EL (cell line): ENCODE measurements around the gene ACE.

Experiments used
- DNase-seq: peaks from one replicate; pipeline ENCODE4 v3.0.0-alpha.2; 2016

The ACE gene

DNA sequence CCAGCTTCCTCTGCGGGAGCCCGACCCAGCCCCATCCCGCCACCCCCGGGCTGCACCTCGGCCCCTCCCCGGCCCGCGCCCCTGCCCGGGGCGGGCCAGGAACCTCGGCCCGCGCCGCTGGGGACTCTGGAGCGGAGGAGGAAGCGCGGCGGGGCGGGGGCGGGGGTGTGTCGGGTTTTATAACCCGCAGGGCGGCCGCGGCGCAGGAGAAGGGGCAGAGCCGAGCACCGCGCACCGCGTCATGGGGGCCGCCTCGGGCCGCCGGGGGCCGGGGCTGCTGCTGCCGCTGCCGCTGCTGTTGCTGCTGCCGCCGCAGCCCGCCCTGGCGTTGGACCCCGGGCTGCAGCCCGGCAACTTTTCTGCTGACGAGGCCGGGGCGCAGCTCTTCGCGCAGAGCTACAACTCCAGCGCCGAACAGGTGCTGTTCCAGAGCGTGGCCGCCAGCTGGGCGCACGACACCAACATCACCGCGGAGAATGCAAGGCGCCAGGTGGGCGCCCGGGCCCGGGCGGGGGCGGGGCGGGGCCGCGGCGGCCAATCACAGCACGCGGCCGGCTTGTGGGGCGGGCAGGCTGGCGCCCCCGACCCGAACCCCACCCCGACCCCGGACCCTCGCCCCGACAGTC, at the start of gene ACE:
TSS of gene ACE (plus strand) at position 208 of the 626 bp plus-strand sequence. CDS start at position 242, 34 bp downstream.
- peak; percentile 32 for DNase-seq

DNA sequence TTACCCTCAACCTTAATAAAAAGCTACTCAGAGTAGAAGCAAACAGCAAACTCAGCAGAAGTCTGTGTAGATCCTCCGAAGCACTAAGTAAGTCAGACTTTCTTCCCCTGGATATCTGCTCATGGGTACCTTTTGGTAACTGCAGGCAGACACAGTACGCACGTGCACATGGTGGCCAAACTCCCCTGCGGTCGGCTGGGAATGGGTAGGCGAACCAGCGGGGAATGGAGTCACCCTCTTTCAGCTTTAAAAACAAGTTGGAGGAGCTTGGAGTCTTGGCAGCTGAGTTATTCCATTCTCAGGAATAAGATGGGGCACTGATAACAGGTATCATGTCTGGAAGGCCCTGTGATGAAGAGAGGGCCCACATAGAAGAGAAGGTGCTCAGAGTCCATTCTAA, 47.1 kb upstream of the ACE start:
- no peak for DNase-seq

DNA sequence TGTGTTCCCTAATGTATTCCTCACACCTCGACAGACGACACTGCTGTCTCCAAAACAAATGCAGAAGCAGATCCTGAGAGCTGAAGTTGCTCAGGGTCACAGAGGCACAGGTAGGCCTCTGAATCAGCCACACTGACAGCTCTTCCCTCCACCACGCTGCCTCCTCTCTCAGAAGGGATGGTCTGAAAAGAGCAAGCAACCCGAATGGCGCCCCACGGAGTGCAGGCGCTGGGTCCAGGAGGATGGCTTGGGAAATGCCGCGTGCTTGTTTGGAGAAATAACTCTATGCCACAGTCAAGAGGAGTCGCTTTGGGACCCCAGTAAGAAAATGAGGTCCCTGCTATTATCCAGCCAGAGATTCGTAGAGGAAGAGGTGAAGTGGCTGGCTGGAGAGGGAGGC, 46.6 kb upstream of the ACE start:
- DNase-seq = no peak

DNA sequence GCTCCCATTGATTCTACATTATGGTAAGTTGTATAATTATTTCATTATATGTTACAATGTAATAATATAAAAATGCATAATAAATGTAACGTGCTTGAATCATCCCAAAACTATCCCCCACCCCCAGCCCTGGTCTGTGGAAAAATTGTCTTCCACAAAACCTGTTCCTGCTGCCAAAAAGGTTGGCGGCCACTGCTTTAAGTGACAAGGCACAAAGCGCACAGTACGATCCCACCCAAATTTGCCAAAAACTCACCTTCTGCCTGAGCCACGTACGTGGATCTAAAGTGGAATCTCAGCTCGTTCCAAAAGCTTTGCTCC, 45.3 kb upstream of the ACE start:
- DNase-seq = no peak

DNA sequence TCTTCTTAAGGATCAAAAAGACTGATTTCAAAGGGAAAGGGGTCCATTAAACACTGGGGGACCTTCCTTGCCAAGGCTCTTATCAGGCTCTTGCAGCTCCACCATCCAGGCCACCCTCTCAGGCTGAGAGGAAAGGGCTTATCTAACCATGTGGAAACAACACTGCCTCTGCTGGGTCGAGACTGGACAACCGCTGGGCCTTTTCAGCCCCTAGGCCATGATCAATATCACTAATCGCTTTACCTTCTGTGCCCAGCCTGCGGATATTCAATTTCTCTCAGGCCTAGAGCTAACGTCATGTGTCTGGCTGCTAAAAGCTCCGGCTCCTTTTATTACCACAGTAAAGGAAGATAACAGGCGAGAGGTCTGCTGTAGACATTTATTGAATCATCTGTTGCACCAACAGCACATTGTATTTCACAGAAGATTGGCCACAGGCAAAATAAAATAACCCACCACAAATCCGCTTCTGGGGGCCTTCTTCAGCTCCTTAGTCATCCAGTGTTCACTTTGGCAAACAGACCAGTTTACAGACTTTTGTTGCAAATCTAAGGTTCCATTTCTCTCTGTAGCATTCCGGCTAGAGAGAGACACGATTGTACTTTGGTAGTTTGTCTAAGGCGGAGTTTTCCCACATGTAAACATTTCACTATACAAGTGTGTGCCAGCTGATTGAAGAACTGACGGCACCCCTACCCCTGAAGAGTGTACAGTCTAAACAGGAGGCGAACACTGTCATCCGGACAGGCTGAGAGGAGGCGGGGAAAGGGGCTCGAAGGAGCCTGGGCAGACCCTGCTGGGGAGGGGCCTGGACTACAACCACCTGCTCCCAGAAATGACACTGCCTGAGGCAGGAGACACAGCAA, 44.7 kb upstream of the ACE start:
- peak; percentile 62 for DNase-seq

DNA sequence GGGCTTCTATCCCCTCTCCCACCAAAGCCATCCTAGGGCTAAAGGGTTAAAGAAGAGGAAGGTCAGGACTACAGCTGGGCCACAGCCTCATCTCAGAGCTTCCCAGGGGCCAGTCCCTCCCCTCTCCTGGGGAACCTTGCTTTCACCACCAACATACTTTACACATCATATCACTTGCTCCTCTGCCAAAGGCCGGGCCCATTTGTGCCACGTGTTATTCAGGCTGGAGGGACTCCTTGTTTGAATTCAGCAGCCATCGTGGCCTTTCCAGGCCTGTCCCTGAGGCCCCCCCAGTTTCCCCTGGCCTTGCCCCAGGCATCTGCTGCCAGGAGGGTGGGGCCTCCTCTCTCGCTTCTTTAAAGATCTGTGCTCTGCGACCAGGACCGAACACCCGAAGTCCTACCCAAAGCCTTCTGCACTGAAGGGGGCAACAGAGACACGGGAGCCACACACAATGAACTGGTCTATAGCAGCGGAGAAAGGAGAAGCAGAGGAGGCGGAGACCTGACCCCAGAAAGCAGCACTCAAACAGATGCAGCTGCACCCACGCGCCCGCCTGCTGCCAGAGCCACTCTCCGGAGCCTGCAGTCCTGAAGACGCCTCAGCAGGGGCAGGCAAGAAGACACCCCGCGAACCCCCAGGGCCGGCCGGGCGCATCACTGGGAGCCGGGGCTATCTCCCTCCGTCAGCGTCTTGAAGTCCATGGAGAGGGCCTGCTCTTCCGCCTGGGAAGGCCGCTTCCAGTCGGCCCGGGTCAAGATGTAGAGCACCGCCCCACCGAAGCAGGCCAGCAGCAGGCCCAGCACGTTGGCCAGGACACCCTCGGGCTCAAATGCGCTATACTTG, 42.9 kb upstream of the ACE start:
- DNase-seq = peak; percentile 98

DNA sequence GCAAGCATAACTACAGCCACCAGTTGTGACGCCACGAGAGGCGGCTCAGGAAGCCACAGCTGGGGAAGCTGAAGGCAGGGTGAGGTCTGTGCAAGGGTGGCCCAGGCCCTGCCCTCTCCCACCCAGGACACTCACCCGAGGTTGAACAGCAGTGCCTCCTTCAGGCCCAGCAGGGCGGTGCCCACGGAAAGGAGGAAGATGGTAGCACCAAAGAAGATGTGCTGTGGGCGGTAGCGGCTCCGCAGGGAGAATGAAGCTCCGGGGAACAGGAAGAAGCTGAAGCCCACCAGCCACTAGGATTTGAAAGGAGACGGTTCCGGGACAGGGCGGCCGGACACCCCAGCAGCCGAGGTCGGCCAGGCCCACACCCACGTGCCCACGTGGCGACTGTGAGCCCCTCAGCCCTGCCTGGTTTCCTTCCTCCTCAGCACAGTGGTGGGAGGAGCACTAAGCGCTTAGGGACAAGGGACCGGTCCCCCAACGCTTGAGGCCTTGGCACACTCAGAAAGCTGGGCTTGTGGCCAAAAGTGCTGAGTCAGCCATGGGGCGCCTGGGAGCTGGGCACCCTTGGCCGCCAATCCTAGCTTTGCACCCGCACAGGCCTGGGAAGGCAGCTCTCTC, 41.8 kb upstream of the ACE start:
- peak; percentile 73 for DNase-seq

DNA sequence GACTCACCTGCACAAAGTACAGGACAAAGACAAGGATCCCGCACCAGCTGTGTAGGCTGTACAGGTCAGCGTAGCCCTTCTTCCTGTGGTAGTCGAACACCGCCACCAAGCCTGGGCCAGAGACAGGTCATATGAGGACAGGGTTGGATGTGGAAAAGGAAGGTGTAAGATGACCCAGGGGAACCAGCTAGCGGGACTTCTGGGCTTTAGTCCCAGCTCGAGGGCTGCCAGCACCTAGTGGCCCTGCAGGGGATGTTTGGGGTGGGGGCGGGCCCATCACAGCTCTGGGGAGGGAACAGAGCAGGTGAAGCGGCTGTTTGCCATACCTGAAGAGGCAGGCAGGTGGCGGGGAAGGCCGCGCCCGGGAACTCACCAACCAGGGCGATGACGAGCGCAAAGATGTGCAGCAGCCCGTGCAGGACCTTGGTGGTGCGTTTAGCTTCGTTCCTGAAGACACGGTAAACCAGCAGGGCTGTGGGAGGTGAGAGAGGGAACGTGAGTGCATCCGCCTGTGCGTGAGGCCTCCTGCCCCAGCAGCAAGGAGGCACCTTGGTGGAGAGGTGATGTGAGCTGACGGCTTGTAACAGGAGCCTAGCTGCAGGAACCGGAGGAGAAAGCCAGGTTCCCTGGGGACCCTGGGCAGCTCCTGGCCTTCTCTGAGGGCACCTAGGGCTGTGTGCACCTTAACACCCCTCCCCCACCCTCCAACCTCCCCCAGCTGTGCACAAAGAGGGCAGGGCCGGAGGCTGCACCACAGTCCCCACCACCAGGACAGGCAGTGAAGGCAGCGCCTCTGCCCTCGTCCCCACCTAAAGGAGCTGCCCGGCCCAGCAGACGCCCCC, 41.0 kb upstream of the ACE start:
- DNase-seq = no peak

DNA sequence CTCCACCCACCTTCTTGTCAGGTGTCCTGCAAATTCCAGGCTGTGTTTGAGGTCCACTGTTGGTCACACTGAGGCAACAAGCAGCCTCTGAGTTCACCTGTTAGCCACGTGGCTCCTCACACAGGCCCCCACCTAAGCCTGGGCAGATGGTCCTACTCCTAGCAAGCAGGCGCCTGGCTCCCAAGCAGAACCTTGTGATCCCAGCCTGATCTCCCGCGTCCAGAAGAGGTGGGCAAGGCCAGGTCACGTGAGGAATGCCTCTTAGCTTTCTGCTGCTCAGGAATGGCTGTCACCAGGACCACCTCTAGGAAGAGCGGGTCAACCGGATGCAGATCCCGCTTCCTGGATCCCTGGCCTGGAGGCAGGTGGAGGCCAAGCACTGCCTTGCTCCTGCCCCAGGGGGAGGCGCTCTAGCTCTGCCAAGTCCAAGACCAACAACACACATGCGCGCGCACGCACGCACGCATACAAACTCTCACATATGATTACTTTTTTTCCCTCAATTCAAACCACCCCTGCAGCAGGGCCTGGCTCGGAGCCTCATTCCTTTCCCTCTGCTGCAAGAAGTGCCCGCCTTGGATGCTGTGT, 40.2 kb upstream of the ACE start:
- no peak for DNase-seq

DNA sequence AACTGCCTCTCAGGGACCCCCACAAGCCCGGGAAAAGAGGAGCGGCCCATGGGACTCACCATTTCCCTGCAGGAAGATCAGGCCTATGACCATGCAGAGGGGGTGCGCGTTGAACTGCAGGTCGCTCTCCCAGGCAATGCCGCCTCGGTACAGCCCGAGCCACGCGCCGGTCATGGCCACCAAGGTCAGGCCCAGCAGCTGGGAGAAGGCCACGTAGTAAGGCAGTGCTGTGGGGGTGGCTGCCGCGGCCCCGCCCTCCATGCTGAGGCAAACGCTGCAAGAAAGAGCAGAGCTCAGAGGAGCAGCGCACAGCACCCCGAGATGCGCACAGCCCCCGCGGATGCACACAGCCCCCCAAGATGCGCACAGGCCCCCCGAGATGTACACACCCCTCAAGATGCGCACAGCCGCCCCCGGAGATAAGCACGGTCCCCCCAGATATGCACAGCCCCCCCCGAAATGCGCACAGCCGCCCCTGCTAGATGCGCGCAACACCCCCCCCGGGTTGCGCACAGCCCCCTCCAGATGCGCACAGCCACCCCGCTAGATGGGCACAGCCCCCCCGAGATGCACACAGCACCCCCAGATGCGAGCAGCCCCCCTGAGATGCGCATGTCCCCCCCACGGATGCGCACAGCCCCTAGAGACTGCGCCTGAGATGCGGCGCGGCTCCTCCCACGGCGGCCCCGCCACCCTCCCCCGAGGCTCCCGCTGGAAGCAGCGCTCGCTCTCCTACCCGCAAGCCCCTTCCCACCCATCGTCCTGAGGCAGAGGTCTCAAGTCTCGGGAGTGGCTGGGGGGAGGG, 39.4 kb upstream of the ACE start:
- no peak for DNase-seq

DNA sequence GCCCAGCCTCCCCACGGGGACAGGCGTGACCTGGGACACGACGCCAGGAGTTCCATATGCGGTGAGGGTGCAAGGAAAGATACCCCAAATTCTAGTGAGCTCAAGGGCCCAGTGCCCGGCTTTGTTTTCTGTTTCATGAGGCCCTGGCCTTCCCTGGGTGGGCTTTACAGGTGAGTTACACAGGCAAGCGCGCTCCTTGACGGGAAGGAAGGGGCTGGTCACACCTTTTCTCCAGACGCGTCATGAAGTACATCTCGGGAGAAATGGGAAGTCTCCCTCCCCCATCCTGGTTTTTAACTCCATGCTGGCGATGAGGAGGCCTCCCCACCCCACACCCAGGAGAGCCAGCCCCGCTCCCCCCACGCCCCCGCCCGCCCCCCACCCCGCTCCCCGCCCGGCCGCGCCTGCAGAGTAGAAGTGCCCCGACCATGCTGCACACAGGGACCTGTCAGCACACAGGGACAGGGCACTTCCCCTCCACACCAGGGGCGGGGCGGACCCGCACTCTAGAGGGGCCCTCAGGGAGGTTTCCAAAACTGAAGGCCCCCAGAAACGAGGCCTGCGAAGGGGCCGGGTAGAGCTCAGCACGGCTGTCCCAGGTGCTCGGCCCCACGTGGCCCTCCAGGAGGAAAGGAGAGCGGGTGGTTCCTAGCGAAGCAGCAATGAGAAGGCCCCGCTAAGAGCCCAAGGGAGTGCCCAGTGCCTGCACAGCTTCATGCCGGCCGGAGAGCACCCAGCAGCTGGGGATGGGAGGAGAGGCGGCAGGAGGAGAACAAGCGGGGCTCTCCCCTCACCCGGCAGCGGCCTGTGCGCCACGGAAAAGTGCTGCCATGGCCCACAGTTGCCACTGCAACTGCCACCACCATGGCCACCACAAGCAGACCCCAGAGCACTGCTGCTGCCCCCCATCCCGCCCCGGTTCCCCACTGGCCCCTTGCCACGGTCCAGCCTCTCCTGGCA, 38.5 kb upstream of the ACE start:
- no peak for DNase-seq

DNA sequence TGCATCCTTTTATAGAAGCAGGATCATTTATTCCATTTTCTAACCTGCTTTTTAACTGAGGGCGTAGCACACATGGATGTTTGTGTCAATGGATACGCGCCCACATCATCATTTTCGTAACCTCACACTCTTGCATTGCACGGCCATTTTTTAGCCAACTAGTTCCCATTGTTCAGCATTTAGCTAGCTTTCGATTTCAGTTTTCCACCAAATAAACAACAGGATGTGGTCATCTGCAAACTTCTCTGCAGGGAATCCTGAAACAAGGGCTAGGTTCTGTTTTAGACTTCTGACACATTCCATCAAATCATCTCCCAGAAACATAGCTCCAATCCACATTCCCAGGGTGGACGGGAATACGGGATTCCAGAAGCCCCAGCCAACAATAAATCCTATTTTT, 37.2 kb upstream of the ACE start:
- DNase-seq = peak; percentile 60

DNA sequence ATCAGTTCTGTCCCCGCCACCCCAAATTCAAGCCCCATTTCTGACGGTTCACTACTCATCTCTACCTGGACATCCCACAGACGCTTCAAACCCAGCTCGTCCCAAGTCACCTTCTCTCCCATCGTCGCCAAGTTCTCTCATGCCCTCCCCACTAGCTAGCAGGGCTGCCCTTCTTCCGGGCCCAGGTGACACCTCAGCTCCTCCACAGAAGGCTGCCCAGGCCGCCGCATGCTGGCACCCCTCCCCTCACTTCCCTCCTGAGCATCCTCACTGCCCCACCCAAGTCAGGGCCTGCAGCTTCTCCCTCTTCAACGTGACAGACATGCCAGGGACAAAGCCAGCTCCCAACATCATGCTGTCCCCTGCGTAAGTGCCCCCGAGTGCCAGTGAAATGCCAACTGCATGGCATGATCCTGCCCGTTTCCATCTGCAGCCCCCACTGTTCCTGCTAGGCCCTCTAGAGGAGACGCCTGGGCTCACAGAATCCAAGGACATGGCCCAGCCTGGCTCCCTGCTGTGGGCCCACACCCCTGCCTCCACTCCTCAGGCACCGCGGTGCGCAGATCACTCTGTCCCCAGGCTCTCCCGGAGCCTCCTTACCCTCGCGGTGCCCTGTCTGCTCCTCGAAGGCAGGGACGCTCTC, 36.6 kb upstream of the ACE start:
- no peak for DNase-seq

DNA sequence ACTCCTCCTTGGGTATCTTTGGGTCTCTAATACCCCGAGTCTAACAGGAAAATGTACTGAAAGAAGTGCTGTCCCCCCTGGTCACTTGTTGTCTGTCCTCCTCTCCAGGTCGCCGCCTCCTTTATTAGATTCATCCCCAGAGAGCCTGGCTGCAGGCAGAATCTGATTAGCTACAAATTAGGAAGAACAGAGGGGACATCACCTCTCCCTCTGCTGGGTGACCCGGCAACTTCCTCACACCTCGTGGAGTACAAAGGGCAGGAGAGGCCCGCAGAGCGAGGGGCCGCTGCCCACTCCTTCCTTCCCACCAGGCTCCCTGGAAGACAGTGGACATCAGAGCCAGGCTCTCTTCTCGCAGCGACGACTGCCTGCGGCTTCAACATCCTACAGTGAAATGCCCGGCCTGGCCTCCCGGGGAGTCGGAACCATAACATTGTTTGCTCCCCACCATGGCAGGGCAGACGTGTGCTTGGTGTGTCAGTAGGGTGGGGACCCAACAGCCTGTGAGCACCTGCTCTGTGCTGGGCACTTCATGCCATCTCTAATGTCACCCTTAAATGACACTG, 36.0 kb upstream of the ACE start:
- no peak for DNase-seq

DNA sequence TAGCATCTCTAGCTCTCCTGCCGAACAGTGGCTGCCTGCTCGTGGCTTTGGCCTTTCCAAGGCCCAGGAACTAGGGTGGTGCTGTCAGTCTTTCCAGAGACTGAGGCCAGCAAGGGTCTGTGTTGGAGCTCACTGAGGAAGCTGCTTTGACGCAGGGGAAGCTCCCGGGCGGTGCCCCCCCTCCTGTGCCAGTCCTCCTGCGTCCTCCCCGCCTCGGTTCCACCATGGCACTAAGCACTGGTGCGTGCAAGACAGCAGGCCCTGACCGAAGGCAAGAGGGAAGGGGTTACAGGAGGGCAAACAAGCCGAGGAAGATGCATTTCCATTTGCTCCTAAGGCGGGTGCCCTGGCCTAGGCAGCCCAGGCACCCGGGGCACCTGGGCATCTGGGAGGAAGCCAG, 35.2 kb upstream of the ACE start:
- no peak for DNase-seq

DNA sequence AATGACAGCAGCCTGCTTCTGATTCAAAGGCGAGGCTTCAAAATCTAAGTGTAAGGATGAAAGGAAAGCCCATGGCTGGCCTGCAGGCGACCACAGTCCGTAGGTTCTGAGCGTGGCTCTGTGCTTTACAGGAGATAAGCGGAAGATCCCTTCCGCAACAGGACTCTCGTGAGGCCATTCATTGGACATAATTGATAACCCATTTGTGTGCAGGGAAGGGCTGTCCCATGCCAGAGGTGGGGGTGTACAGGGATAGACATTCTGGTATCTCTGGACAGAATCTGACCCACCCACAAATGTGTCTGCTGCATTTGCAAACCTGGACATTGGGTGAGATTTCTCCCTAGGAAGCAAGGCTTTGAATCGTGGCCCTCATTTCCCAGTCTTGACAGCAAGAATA, 34.8 kb upstream of the ACE start:
- no peak for DNase-seq

DNA sequence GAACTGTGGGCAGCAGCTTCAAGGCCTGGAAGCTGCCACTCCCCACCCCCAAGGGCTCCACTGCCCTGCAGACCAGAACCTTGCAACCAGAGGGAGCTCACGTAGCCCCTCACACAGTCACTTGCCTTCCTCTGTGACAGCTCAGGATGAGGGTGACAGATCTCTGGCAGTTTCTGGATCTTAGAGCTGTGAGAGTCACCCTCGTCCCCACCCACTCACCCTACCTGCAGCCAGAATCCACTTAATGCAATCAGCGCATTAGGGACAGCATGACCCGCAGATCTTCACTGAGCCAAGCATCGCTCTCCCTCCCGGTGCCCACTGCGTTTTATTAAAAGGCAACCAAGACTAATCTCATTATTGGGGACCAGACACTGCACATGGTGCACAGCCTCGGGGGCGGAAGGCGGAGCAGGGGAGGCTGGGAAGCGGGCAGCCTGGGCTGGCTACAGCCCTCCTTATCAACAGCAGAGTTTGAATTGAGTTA, 34.3 kb upstream of the ACE start:
- no peak for DNase-seq

DNA sequence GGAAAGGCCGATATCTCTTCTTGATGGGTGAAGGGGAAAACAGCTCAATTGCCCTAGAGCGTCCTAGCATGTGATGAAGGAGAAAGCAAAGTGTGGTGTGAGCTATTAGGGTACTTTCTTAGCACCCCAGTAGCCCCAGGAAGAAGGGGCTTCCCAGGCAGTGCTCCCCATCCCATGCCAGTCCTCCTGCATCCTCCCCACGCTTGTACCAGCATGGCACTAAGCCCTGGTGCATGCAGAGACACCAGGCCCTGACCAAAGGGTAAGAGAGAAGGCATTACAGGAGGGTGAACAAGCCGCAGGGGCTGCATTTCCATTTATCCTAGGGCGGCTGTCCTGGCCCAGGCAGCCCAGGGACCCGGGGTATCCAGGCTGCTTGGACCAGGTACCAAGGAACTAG, 33.8 kb upstream of the ACE start:
- no peak for DNase-seq

DNA sequence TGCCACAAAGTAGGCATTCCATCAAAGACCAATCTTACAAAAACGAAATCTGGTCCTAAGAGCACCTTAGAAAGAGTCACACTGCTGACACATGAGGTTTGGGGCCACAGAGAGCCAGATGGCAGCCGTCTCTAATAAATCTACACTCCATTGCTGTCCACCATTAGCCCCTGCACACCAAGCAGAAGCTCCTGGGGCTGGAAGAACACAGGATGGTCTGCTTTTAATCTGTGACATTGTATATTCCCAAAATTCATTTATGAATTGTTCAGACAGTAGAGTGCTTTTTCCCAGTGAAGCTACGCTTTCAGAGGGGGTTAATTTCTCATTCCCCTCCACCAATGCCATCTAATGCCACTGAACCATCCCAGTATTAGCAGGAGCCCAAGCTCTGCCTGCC, 32.4 kb upstream of the ACE start:
- DNase-seq = no peak
